Testis (tissue), 2 donors: Measurements from ENCODE around the gene TCERG1L.
"Not testable (repeated sequence)": the region's sequence is repeated elsewhere in the genome, so short reads cannot be mapped to it uniquely, and the experiment has no call there.

Experiments
- POLR2A ChIP-seq: fragments of 450-650 bp; IDR thresholded peaks from one replicate; pipeline ENCODE4 v1.6.1; 2017; ENCODE audit warnings: antibody characterized with exemption, mild to moderate bottlenecking, moderate library complexity
- TF ChIP-seq, protein P1 (sequence below), 3 experiments: fragments of 450-650 bp in 2 of 3; fragments of 200-600 bp in 1 of 3; sonication (generic) in 1 of 3; IDR thresholded peaks; one replicate each; pipeline ENCODE4 v1.5.1; 2016 to 2019; ENCODE audit warnings: antibody characterized with exemption in 3 of 3, mild to moderate bottlenecking in 2 of 3, moderate library complexity in 1 of 3

DNA sequence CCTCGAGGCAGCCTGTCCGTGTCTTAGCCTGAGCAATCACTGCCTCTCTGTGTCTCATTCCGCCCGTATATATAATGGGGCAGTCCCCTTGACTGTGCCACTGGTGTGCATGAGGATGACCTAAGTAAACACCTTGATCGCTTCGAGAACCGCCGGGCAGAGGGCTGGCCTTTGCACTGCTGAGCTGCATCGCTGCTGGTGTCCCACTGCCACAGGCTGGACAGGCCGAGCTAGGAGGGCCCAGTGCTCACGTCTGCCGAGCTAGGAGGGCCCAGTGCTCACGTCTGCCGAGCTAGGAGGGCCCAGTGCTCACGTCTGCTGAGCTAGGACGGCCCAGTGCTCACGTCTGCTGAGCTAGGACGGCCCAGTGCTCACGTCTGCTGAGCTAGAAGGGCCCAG, 232.6 kb downstream of the TCERG1L start:
- TF ChIP-seq, protein P1, sequence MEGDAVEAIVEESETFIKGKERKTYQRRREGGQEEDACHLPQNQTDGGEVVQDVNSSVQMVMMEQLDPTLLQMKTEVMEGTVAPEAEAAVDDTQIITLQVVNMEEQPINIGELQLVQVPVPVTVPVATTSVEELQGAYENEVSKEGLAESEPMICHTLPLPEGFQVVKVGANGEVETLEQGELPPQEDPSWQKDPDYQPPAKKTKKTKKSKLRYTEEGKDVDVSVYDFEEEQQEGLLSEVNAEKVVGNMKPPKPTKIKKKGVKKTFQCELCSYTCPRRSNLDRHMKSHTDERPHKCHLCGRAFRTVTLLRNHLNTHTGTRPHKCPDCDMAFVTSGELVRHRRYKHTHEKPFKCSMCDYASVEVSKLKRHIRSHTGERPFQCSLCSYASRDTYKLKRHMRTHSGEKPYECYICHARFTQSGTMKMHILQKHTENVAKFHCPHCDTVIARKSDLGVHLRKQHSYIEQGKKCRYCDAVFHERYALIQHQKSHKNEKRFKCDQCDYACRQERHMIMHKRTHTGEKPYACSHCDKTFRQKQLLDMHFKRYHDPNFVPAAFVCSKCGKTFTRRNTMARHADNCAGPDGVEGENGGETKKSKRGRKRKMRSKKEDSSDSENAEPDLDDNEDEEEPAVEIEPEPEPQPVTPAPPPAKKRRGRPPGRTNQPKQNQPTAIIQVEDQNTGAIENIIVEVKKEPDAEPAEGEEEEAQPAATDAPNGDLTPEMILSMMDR (IDR thresholded peaks at IDR 0.05) = not testable (repeated sequence)
- TF ChIP-seq POLR2A = not testable (repeated sequence)
